HepG2 (cell line): Measurements from ENCODE around the gene SEMA7A. TPM values are rescaled to one million over a fixed set of nuclear protein-coding genes. Genes with fewer than 3 reads are reported as not detected.

ENCODE experiments used
- ARID2 ChIP-seq: sonication (generic); formaldehyde crosslinking; IDR thresholded peaks from 2 replicates; pipeline ENCODE4 v1.8.1; 2022; ENCODE audit warnings: mild to moderate bottlenecking, missing genetic modification reagents, borderline replicate concordance
- ATF5 ChIP-seq: sonication (generic); formaldehyde crosslinking; IDR thresholded peaks from 2 replicates; pipeline ENCODE4 v1.4.0; 2020; ENCODE audit warnings: mild to moderate bottlenecking, low read depth, missing genetic modification reagents
- CREM ChIP-seq, 2 experiments: sonication (generic) in 1 of 2; formaldehyde crosslinking in 1 of 2; IDR thresholded peaks; 2 replicates each; pipeline versions ENCODE4 v1.4.0 to v1.6.1; 2016 to 2020; ENCODE audit warnings: antibody characterized with exemption in 1 of 2, mild to moderate bottlenecking in 1 of 2, missing genetic modification reagents in 1 of 2
- HDAC1 ChIP-seq: sonication (generic); formaldehyde crosslinking; IDR thresholded peaks from 2 replicates; pipeline ENCODE4 v1.5.1; 2020; ENCODE audit warnings: mild to moderate bottlenecking, missing genetic modification reagents
- HOXA3 ChIP-seq: sonication (generic); formaldehyde crosslinking; IDR thresholded peaks from 2 replicates; pipeline ENCODE4 v1.5.0; 2020; ENCODE audit warnings: missing genetic modification reagents
- HOXD1 ChIP-seq: sonication (generic); formaldehyde crosslinking; IDR thresholded peaks from 2 replicates; pipeline ENCODE4 v1.5.0; 2020; ENCODE audit warnings: missing genetic modification reagents
- MBD4 ChIP-seq: IDR thresholded peaks from 2 replicates; pipeline ENCODE4 v1.6.1; 2012; ENCODE audit warnings: low read length, inconsistent platforms, borderline replicate concordance
- MLLT10 ChIP-seq: sonication (generic); formaldehyde crosslinking; IDR thresholded peaks from 2 replicates; pipeline ENCODE4 v1.4.0; 2020; ENCODE audit warnings: missing genetic modification reagents
- NFKB2 ChIP-seq: sonication (generic); formaldehyde crosslinking; IDR thresholded peaks from 2 replicates; pipeline ENCODE4 v1.4.0; 2020; ENCODE audit warnings: missing genetic modification reagents, borderline replicate concordance
- RFX5 ChIP-seq: IDR thresholded peaks from 2 replicates; pipeline ENCODE4 v1.6.1; 2011; ENCODE audit warnings: low read depth, low read length, improper control_type of control experiment
- SOX13 ChIP-seq, 3 experiments: fragments of 450-650 bp in 1 of 3; sonication (generic) in 1 of 3; formaldehyde crosslinking in 1 of 3; IDR thresholded peaks in 2 of 3; conservative IDR thresholded peaks in 1 of 3; 2 replicates each; pipeline versions ENCODE4 v1.5.0 to v1.6.1; 2016 to 2020; ENCODE audit warnings: antibody characterized with exemption in 1 of 3, mild to moderate bottlenecking in 1 of 3, missing compliant biosample characterization in 1 of 3, missing genetic modification reagents in 1 of 3, moderate library complexity in 1 of 3
- ZNF136 ChIP-seq: sonication (generic); formaldehyde crosslinking; IDR thresholded peaks from 2 replicates; pipeline ENCODE4 v1.8.1; 2022; ENCODE audit warnings: low read depth, mild to moderate bottlenecking, moderate library complexity, missing genetic modification reagents
- ZNF503 ChIP-seq: sonication (generic); formaldehyde crosslinking; IDR thresholded peaks from 2 replicates; pipeline ENCODE4 v1.4.0; 2020; ENCODE audit warnings: missing genetic modification reagents
- ZNF629 ChIP-seq: sonication (generic); formaldehyde crosslinking; conservative IDR thresholded peaks from 2 replicates; pipeline ENCODE4 v1.5.0; 2020; ENCODE audit warnings: missing genetic modification reagents
- ZNF780A ChIP-seq: sonication (generic); formaldehyde crosslinking; IDR thresholded peaks from 2 replicates; pipeline ENCODE4 v1.8.0; 2022; ENCODE audit warnings: mild to moderate bottlenecking, missing genetic modification reagents, moderate library complexity
- ZSCAN25 ChIP-seq: sonication (generic); formaldehyde crosslinking; IDR thresholded peaks from 2 replicates; pipeline ENCODE4 v1.8.0; 2022; ENCODE audit warnings: mild to moderate bottlenecking, missing genetic modification reagents
- polyA plus RNA-seq, 8 experiments: library from polyadenylated mRNA; depleted of rRNA in 3 of 8; stranded (reverse) in 7 of 8; unstranded in 1 of 8; fragments of >200 nt; fragmentation: Illumina TruSeq in 4 of 8; extraction: Trizol in 4 of 8; gene quantifications; 2 replicates each; pipeline versions ENCODE4 v1.2.1 to v1.2.3, GENCODE V29; 2011 to 2016; ENCODE audit warnings: low read depth in 4 of 8, missing spikeins in 1 of 8, mixed read lengths in 1 of 8; ENCODE audit not compliant: insufficient read depth in 1 of 8
- total RNA-seq, 5 experiments: library from RNA; depleted of rRNA; stranded (reverse); fragments of >200 nt; fragmentation: Illumina TruSeq; extraction: Trizol; gene quantifications; 2 replicates each; pipeline ENCODE4 v1.2.3, GENCODE V29; 2016; ENCODE audit warnings: low read depth in 1 of 5
- TF ChIP-seq, protein P1 (sequence below): sonication (generic); formaldehyde crosslinking; IDR thresholded peaks from 2 replicates; pipeline ENCODE4 v1.4.0; 2020; ENCODE audit warnings: mild to moderate bottlenecking, missing genetic modification reagents, borderline replicate concordance
- TF ChIP-seq, protein P2 (sequence below): sonication (generic); formaldehyde crosslinking; IDR thresholded peaks from 2 replicates; pipeline ENCODE4 v1.4.0; 2020; ENCODE audit warnings: missing genetic modification reagents

SEMA7A gene
- total and polyA plus RNA-seq, 2 of the 13 experiments (the other 11 are each of a cell fraction or from before 2014, with no cell fraction given), result 9.0 to 15.8 TPM

- TF ChIP-seq ZSCAN25 (CRISPR knock-in tag) (no peak; the same call in 1 of the 2 replicates), HDAC1 (peak; percentile 95), ZNF136 (CRISPR knock-in tag) (no peak), RFX5 (no peak), MLLT10 (CRISPR knock-in tag) (no peak), ARID2 (CRISPR knock-in tag) (peak; percentile 22; the same call in 1 of the 2 replicates), ATF5 (CRISPR knock-in tag) (no peak), MBD4 (no peak), HOXD1 (CRISPR knock-in tag) (0 out of 2 replicates have a peak, but pooled peaks have one; percentile 24), ZNF780A (no peak), CREM (IDR thresholded peaks at IDR 0.05) (peak; percentile 88), CREM (CRISPR knock-in tag; IDR thresholded peaks at IDR 0.05) (no peak), SOX13 (IDR thresholded peaks at IDR 0.05) (no peak), SOX13 (CRISPR knock-in tag; conservative IDR thresholded peaks at IDR 0.05 in 1 of 2, IDR thresholded peaks at IDR 0.05 in 1 of 2) (peak in 1 of 2 experiments; percentile 48; a peak in 2 of 4 replicates), HOXA3 (peak; percentile 90), ZNF629 (CRISPR knock-in tag) (0 out of 2 replicates have a peak, but pooled peaks have one; percentile 9), NFKB2 (CRISPR knock-in tag) (peak; percentile 79; the same call in 1 of the 2 replicates), ZNF503 (CRISPR knock-in tag) (peak; percentile 70; the same call in 1 of the 2 replicates)
- TF ChIP-seq, protein P1, sequence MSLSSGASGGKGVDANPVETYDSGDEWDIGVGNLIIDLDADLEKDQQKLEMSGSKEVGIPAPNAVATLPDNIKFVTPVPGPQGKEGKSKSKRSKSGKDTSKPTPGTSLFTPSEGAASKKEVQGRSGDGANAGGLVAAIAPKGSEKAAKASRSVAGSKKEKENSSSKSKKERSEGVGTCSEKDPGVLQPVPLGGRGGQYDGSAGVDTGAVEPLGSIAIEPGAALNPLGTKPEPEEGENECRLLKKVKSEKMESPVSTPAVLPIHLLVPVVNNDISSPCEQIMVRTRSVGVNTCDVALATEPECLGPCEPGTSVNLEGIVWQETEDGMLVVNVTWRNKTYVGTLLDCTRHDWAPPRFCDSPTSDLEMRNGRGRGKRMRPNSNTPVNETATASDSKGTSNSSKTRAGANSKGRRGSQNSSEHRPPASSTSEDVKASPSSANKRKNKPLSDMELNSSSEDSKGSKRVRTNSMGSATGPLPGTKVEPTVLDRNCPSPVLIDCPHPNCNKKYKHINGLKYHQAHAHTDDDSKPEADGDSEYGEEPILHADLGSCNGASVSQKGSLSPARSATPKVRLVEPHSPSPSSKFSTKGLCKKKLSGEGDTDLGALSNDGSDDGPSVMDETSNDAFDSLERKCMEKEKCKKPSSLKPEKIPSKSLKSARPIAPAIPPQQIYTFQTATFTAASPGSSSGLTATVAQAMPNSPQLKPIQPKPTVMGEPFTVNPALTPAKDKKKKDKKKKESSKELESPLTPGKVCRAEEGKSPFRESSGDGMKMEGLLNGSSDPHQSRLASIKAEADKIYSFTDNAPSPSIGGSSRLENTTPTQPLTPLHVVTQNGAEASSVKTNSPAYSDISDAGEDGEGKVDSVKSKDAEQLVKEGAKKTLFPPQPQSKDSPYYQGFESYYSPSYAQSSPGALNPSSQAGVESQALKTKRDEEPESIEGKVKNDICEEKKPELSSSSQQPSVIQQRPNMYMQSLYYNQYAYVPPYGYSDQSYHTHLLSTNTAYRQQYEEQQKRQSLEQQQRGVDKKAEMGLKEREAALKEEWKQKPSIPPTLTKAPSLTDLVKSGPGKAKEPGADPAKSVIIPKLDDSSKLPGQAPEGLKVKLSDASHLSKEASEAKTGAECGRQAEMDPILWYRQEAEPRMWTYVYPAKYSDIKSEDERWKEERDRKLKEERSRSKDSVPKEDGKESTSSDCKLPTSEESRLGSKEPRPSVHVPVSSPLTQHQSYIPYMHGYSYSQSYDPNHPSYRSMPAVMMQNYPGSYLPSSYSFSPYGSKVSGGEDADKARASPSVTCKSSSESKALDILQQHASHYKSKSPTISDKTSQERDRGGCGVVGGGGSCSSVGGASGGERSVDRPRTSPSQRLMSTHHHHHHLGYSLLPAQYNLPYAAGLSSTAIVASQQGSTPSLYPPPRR, result peak; percentile 50; the same call in 1 of the 2 replicates
- TF ChIP-seq, protein P2, sequence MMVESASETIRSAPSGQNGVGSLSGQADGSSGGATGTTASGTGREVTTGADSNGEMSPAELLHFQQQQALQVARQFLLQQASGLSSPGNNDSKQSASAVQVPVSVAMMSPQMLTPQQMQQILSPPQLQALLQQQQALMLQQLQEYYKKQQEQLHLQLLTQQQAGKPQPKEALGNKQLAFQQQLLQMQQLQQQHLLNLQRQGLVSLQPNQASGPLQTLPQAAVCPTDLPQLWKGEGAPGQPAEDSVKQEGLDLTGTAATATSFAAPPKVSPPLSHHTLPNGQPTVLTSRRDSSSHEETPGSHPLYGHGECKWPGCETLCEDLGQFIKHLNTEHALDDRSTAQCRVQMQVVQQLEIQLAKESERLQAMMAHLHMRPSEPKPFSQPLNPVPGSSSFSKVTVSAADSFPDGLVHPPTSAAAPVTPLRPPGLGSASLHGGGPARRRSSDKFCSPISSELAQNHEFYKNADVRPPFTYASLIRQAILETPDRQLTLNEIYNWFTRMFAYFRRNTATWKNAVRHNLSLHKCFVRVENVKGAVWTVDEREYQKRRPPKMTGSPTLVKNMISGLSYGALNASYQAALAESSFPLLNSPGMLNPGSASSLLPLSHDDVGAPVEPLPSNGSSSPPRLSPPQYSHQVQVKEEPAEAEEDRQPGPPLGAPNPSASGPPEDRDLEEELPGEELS (CRISPR knock-in tag), result peak; percentile 91
Observed at GRCh38 chr15:74460871-74461846, 27.4 kb upstream of the SEMA7A start, which contains the start of gene UBL7 (continued).
